Measurements from ENCODE around the gene HOXD12.

HOXD12 gene

DNA sequence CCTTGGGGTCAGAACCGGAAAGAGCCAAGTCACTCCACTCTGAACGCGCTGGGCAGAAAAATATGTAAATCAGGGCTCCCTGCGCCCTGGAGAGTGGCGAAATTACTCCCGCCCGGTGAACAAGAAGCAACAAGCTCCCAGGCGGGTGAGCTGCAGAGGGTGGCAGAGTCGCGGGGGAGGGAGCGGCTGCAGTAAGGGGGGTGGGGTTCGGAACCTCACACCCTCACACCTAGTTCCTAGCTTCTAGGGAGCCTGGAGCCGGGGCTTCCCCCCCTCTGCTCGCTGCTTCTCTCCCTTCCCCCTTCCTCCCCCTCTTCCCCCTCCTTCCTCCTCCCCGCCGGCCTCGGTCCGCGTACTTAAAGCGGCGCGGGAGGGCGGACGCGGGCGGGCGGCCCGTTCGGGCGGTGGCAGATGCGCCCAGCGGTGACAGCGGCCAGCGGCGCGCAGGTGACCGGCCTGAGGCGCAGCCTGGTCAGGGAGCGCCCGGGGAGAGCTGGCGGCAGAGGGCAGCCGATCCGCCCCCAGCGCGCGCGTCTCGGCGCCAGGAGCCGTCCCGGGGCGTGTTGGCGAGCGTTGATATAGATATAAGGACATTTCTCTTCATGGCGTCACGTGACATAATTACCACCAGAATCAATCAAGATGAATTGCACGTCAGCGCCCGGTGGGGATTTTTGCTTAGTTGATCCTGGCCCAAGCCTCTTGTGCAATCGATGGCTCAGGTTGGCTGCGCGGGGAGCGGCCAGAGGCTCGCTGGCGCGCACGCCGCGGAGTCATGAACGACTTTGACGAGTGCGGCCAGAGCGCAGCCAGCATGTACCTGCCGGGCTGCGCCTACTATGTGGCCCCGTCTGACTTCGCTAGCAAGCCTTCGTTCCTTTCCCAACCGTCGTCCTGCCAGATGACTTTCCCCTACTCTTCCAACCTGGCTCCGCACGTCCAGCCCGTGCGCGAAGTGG is 7.3 kb downstream of the HOXD12 start, which contains the start of gene HOXD11:
Gene HOXD11 (plus strand): TSS at position 700 of the 959 bp plus-strand sequence. CDS start 76 bp downstream, at position 776.
- DNase-seq, result no peak

DNA sequence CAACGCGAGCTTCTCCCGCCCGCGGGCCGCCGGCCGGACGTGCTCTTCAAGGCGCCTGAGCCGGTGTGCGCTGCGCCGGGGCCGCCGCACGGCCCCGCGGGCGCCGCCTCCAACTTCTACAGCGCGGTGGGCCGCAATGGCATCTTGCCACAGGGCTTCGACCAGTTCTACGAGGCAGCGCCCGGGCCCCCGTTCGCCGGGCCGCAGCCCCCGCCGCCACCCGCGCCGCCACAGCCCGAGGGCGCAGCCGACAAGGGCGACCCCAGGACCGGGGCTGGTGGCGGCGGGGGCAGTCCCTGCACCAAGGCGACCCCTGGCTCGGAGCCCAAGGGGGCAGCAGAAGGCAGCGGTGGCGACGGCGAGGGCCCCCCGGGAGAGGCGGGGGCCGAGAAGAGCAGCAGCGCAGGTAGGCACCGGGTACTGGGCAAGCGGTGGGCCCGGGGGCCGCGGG is 8.2 kb downstream of the HOXD12 start:
- no peak for DNase-seq

DNA sequence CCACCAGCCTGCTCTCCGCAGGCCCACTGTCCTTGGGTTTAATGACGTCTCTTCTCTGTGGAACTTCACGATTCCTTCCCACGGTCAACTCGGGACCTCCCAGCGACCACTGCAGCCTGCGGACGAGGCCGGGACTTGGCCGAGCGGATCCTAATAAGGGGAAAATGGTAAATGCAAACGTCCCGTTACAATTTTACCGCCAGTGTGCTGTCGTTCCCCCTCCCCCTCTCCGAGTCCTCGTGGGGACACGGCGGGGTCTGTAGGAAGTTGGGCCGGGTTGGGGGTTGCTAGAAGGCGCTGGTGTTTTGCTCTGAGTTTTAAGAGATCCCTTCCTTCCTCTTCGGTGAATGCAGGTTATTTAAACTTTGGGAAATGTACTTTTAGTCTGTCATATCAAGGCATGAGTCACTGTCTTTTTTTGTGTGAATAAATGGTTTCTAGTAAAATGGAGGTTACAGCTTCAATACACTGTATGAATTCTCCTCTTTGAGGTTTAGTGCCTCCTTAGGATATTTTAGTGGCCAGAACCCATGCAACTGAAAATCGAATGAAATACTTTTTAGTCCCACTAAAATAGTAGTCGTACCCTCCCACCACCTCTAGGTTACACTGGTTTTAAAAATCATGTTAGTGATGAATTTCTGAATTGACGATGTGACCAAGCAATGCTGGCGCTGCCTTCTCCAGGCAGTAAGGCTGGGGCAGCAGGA is 9.8 kb downstream of the HOXD12 start:
- DNase-seq, result no peak

DNA sequence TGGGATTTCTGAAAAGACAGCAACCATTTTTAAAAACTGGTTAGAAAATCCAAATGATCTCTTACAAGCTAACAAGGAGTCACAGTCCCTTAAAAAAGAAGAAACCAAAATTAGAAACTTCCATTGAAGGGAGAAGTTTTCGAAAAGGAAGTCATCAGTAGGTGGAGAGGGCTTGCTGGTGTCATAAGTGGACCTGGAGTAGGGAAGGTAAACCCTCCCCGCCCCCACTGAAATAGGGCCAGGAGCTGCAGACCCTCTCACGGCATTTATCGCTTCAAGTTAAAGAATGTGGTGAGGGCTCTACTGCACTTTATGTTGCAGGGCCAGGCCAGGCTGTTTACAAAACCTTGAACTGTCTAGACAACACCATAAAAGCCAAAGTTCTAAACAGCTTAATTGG is 10.4 kb downstream of the HOXD12 start:
- no peak for DNase-seq

DNA sequence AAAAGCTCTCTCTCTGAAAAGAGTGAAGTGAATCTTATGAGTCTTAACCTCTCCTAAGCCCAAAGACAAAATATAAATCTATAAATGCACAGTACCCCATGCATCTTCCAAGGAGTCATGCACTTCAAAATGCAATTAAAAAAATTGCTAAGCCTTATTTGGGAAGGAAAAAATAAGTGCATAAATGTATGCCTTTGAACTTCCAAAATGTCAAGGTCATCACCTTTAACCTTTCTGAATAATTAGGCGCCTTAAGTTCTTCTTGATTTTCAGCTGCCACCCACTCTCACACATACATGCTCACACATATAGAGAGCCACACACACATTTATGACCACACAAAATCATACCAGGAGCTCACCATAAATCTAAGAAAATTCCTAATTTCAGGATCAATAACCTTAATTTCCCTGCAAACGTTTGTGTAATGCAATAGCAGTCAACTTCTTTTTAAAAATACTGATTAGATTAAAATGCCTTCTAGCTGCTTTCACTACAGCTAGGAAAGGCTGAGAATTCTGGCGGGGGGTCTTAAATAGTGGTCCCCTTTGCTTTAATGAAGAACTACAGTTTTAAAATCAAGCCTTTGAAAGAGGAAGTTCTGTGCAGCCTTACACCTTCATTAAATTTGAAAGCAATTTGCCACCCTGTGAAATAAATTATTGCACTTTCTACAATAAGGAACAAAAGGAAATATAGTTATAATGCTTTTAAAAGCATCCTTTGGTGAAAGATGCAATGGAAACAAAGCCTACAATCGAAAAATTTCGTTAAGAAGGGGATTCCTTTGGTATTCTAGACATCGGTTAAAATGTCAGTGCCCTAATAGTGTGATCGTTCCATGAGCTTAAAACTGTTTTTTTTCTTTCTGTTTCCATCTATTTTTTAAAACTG is 11.1 kb downstream of the HOXD12 start:
- no peak for DNase-seq

DNA sequence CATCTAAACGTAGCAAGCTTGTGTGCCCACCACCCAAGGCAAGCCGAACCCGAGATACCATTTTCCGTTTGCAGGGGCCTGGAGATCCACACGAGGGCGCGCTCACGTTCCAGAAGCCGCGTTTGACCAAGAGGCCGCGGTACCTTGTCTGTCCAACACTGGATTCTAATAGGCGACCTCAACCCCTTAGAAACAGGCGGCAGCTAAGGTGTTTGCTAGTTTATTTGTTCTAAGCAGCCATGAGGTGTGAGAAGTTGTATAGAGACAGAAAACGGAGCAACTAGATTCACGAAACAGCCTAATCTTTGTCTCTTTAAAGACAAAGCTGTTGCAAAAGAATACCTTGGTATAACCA is 11.7 kb downstream of the HOXD12 start:
- DNase-seq, result no peak

DNA sequence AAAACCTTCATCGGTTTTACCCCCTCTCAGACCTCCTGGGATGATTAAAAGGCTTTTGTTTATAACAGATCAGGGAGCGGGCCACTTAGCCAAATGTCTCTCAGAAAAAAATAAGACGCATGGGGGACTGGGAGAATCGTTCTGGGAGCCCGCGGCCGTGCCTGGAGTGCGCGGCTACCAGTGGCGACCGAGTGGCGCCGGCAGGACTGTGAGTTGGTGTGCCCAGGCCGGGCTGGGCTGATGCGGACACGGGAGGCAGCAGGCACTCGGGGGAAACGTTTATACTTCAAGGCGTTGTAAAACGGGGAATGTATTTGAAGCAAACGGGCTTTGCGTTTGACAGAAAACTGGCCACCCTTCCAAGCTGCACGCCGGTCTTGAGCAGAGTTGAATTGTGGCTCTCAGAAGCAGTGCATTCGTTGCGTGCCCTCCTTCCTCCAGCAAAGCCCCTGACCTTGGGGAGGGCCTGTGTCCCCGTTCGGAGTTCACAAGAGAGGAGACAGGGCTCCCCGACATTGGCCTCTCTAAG is 12.3 kb downstream of the HOXD12 start:
- no peak for DNase-seq

DNA sequence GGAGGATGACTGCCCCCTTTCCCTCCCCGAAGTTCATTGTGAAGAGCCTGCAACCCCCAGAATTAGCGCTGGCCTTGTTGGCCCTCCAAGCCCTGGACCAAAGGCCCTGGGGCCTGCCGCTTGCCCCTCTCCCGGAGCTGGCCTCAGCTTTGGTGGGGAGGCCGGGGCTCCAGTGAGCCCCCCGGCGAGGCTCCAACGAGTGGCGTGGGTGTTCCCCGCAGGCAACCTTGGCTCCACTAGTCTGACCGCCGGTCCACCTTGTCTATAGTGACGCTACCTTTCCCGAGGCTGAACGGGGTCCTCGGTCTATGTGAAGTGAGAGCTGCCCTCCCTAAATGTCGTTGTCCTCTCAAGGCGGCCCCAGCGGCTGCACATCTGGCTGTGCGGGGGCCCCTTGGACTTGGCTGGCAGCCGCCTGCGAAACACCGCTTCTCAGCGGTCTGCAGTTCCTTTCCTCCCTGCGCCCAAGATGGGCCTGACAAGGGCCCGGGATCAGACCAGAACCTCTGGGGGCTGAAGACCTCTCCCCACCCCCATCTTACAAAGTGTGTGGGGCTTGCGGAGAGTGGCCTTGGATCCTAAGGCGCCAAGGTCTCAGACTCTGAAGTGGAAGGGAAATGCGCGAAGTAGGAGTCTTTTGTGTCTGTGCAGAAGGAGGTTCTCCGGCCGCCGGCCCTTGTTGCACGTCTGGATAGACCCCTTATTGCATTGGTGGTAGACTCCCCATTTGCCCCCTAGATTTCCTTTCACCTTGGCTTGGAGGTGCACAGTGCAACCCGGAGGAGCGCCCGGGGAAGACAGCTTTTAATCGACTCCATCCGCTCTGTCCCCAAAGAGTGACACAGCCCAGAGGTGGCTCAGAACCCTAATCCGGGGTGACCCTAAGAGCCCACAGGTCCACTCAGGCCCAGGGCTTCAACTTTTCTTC is 13.0 kb downstream of the HOXD12 start:
- DNase-seq, result no peak

DNA sequence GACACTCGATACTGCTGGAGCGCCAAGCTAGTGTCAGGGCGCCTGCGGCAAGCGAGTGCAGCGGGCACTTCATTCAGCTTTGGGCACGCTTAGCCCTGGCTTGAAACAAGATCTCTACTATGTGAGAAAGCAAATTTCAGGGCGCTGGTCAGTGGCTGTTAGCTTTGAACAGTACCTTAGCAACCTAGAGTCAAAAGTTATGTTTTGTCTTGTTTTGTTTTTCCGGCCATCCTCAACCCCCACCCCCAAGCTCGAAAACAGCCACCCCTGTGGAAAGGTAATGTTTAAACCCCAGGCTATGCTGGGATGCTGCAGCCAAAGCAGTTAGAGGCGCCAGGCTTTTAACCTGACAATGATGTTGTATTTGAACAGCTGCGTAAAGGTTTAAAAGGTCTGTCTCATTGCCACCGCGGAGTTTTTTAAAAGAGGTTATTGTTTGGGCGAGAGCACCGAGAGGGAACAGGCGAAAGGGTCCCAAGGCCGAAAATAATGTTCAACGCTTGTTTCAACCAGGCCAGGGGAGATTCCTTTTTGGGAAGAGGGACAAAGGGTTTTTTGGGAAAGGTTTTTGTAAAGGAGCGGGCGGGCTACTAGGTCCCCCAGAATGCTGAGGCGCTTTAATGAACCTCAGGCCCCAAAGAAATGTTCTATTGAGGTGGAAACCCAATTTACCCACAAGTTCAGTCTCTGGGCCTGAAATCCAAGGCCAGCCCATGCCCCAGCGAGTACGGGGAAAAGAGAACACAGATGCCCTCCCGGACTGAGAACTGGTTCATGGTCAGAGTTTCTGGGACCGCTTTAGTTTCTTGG is 14.7 kb downstream of the HOXD12 start:
- DNase-seq, result no peak

DNA sequence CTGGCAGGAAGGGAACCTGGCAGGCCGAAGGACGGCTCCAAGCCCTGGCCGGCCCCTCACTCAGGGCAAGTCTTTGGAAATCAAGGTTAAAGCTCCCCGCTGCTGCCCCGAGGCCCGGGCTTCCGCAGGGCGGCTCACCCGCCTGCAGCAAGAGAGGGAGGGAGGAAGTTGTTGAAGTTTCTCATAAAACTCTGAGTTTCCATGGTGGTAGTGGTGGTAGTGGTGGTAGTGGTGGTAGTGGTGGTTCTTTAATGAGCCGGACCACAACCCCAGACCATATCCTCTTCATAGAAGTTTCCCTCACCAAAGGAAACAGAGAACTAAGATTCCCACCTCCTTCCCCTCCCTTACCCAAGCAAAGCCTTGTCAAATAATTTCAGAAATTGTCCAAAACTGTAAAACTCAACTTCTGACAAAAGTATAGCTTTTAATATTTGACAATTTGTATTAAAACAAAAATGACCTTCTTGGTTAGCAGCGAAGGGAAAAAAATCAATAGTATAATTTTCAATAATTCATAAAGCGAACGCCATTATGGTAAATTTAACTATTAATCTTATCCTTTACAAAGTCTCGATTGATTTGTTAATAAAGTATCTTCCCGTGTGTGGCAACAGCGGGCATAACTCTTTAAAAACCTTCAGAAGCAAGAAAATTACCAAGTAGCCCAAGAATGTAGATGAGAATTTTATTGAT is 15.5 kb downstream of the HOXD12 start:
- DNase-seq, result no peak

DNA sequence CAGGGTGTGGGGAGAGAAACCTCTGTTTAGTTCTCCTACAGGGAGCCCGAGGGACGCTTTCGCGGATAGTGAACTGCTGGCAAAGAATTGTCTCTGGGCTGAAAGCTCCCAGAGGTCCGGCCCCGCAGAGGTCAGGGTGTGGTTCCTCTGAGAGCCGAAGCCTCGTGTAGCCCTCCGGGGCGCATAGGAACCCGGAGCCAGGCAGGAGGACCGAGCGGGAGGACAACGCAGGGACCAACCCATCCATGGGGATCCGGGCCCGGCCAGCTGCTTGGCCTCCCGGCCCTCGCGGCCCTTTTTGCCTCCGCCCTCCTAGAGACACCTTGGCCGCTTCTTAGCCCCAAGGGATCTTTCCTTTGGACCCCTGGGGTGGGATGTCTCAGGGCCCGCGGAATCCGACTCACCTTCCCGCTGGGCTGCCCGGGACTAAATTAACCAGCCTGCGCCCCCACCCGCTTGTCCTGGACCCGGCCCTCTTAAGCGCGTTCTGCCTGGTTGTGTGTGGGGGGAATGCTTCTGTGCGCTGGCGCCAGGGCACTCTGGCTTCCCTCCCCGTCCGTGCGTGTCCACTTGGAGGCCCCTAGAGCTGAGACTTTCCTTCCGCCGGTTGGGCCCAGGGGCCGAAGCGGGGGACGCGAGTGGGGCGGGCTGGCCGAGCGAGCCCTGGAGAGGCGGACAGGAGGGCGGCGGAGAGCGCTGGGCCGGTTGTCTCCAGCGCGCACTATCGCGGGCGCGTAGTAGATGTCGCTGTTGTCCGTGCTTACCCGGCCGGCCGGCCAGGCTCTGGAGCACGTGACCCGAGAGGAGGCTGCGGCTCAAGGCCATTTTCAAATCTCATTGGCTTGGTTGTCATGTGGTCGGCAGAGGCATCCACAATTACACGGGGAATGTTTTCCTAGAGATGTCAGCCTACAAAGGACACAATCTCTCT is 16.6 kb downstream of the HOXD12 start, which contains the start of gene HOXD10:
Gene HOXD10 (plus strand): TSS at position 896 of the 931 bp plus-strand sequence. CDS start 56 bp downstream, outside the sequence.
- no peak for DNase-seq

DNA sequence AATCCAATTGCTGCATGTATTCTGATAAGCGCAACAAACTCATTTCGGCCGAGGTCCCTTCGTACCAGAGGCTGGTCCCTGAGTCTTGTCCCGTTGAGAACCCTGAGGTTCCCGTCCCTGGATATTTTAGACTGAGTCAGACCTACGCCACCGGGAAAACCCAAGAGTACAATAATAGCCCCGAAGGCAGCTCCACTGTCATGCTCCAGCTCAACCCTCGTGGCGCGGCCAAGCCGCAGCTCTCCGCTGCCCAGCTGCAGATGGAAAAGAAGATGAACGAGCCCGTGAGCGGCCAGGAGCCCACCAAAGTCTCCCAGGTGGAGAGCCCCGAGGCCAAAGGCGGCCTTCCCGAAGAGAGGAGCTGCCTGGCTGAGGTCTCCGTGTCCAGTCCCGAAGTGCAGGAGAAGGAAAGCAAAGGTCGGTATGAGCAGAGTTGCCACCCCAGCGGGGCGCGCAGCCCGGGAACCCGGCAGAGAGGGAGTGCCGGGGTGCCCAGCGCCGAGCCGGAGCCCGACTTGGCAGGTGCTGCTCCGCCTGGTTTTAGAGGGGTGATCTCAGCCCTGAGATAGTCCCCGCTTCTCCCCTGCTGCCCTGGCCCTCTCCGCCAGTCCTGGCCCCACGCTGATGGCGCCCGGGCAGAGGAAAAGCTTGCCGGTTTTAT is 17.7 kb downstream of the HOXD12 start:
- DNase-seq, result no peak

DNA sequence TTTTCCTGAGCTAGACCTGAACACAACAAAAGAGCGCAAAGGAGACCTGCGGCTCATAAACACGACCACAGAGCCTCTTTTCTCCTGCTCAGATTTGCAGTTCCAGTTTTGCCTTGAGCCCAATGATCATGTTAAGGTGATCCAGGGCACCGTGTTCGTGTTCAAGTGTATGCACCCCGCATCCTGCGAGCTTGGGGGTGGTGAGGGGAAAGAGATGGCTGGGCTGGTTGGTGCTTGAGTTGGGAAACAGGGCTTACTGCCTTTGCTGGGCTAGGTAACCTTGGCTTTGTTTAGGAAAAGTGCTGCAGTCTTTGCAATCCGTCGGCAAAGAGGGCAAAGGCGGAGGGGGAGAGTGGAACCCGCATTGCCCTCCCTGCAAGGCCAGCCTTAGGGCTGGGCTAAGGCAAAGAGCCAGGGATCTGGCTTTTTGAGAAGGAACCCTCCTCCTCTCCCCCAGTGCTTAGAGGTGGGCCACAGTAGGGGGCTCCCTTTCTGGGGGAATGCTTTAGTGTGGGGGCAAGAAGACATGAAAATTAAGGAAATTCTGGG is 18.3 kb downstream of the HOXD12 start:
- DNase-seq, result no peak

DNA sequence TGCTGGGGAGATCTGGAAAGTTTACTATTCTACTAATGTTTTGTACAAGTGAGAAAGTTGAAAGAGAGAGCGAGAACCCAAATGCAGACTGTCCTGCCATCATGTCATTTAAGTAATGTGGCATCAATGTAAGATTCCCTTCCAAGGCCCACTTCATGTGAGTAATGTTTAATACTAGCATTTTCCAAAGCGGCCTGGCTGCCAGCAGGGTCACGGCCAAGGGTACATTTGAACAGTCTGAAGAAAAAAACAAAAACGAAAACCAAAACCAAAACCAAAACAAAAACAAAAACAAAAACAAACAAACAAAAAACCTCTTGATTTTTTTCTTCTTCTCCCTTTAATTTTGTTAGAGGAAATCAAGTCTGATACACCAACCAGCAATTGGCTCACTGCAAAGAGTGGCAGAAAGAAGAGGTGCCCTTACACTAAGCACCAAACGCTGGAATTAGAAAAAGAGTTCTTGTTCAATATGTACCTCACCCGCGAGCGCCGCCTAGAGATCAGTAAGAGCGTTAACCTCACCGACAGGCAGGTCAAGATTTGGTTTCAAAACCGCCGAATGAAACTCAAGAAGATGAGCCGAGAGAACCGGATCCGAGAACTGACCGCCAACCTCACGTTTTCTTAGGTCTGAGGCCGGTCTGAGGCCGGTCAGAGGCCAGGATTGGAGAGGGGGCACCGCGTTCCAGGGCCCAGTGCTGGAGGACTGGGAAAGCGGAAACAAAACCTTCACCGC is 19.2 kb downstream of the HOXD12 start:
- no peak for DNase-seq

DNA sequence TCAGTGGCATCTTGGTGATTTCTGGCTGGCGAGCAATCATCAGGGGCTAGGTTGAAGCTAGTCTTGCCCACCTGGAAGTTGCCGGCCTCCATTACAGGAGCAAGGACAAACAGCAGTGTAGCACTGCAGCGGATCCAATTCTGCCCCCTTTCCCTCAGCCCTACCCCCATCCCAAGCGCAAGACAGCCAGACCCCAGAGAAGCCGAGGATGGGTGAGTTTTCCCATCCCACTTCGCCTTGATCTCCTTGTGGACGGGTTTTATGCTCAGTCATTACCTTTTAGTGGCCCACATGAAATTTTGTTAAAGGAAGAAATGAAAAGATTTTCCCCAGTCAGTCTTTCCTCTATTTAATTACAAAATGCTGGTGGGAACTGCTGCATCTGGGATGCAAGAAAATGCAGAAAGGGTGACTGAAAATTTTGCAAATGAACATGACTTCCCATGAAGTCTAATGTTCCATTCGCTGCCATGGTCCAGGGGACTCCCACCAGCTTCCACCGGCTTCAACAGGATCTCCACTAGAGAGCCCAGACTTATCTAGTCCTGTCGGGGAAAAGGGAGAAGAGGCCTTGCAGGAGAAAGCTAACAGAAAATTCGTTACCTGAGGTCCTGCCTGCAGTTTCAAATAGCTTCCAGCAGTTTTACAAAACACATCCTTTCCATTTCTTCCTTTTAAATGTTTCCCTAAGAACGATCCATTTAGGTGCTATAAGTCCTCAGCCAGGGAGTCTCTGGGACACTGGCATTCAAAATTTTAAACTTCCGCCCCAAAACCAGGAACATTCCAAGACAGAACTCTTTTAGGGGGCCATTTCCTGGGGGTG is 21.0 kb downstream of the HOXD12 start:
- no peak for DNase-seq
